ENCODE data around the gene ERP44. TPM values are rescaled to one million over a fixed set of nuclear protein-coding genes. Genes with fewer than 3 reads are reported as not detected.

The ERP44 gene
- total RNA-seq, 5 donors from 2014 or later (not counting 1 experiment from before 2014, with no cell fraction given): 11.3 to 15.1 (median 12.5) TPM

DNA sequence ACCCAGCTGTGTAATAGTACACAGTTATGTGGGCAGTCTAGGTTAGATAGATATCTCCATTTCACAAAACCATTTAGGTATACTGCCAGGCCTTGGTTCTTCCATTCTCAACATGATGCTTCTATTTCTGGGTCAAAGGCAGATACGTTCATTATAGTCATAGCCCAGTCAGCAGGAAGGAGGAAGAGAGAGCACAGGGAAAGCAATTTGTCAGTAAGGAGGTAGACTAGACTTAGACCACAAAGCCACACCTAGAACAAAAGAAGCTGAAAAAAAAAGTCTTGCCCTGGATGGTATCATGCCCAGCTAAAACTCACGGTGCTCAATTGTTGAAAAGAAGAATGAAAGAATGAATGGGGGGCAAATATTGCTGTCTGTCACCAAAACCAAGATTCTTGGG lies 7.8 kb upstream of the ERP44 start:
- no peaks in the 10 kb centered on the region for H3K9me3 ChIP-seq
- H3K36me3 ChIP-seq (ENCODE audit: control insufficient read depth in 2 of 2, extremely low read depth in 1 of 2, insufficient read depth in 1 of 2, low read length in 1 of 2): peaks cover 0 to 35% of the 10 kb centered on the region in 2 donors
- H3K4me3 Mint-ChIP-seq: no peak overlapping the region
- peaks cover 12% of the 10 kb centered on the region for H3K36me3 Mint-ChIP-seq
- H3K27me3 Mint-ChIP-seq: no peaks in the 10 kb centered on the region
- WGBS (ENCODE audit: insufficient coverage): no CpG with 5 or more reads among the region's 2 CpGs
- CTCF ChIA-PET: no interaction called here
- H3K27ac Mint-ChIP-seq: no peak overlapping the region
- no peak for DNase-seq
- POLR2A ChIA-PET: no interaction called here
- no peaks in the 10 kb centered on the region for H3K27me3 ChIP-seq (replicated peaks in 1 of 2; ENCODE audit: control insufficient read depth in 2 of 2, extremely low read depth in 1 of 2, insufficient read depth in 2 of 2, low read length in 1 of 2)
- H3K27ac ChIP-seq (ENCODE audit: low read length): no peak overlapping the region
- H3K4me1 Mint-ChIP-seq: peaks cover 0 to 3% (median 3%) of the 10 kb centered on the region in 3 donors
- no peaks in the 10 kb centered on the region for H3K4me1 ChIP-seq (ENCODE audit: control insufficient read depth in 1 of 2, extremely low read depth in 1 of 2, insufficient read depth in 2 of 2, low read length in 2 of 2)
- no peak for ATAC-seq (replicated peaks in 1 of 4)
- H3K4me3 ChIP-seq (ENCODE audit: control insufficient read depth in 1 of 2, extremely low read depth in 1 of 2, low read length in 1 of 2): no peak overlapping the region
- no peaks in the 10 kb centered on the region for H3K9me3 Mint-ChIP-seq

DNA sequence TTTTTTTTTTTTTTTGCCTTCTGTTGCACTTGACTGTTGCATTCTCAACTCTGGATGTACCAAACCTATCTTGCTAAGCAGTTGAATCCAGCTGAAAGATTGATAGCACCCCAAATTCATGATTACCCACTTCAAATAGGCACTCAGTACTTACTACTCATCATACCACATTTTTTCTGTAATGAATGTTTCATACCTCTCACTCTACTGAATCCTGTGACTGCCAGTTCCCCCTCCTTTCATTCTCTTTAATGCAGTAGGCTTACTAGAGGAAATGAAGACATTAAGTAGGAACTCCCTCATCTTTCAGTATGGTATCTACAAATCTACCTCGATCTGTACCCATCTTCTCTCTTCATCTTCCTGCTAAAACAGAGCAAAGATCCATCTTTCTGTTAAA lies 7.1 kb upstream of the ERP44 start:
- ChIA-PET CTCF (interaction anchor here (0.6 to 0.7 kb wide), 3 partner anchors 488 to 1312 kb away, joined by 3 to 12 read pairs (median 7); no protein-coding TSS in a partner anchor), POLR2A (interaction anchor here in 1 of 2 donors (0.7 kb wide), 1 partner anchor 11 kb away, joined by 7 read pairs; no protein-coding TSS in a partner anchor)
- no peaks in the 10 kb centered on the region for H3K27me3 Mint-ChIP-seq
- H3K4me3 Mint-ChIP-seq: no peak overlapping the region
- H3K27ac ChIP-seq (ENCODE audit: low read length): no peak overlapping the region
- no peak overlapping the region for H3K27ac Mint-ChIP-seq
- H3K4me1 ChIP-seq (ENCODE audit: control insufficient read depth in 1 of 2, extremely low read depth in 1 of 2, insufficient read depth in 2 of 2, low read length in 2 of 2): no peaks in the 10 kb centered on the region
- H3K9me3 Mint-ChIP-seq: no peaks in the 10 kb centered on the region
- H3K27me3 ChIP-seq (replicated peaks in 1 of 2; ENCODE audit: control insufficient read depth in 2 of 2, extremely low read depth in 1 of 2, insufficient read depth in 2 of 2, low read length in 1 of 2): no peaks in the 10 kb centered on the region
- H3K36me3 Mint-ChIP-seq: peaks cover 12% of the 10 kb centered on the region
- ATAC-seq (replicated peaks in 1 of 4): no peak
- DNase-seq: no peak
- 44% methylated on average over 1 of the region's 1 CpG for WGBS (ENCODE audit: insufficient coverage)
- H3K4me3 ChIP-seq (ENCODE audit: control insufficient read depth in 1 of 2, extremely low read depth in 1 of 2, low read length in 1 of 2): no peak overlapping the region
- H3K9me3 ChIP-seq: no peaks in the 10 kb centered on the region
- peaks cover 0 to 35% of the 10 kb centered on the region in 2 donors for H3K36me3 ChIP-seq (ENCODE audit: control insufficient read depth in 2 of 2, extremely low read depth in 1 of 2, insufficient read depth in 1 of 2, low read length in 1 of 2)
- peaks cover 0 to 3% (median 0%) of the 10 kb centered on the region in 3 donors for H3K4me1 Mint-ChIP-seq

DNA sequence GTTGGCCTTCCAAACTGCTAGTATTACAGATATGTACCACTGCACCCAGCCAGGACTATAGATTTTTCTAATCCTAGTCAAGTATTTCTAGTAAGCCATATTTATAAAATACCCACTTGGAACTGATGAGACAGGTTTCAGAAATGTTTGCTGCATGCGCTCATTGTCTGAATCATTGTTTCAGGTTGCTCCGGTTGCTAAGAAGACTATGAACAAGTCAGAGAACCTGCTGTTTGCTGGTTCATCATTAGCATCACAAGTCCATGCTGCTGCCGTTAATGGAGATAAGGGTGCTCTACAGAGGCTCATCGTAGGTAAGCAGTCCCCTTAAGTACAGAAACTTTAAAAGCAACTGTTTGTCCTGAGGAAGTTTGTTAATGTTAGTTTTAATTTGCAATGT lies 5.5 kb upstream of the ERP44 start:
- peaks cover 0 to 35% of the 10 kb centered on the region in 2 donors for H3K36me3 ChIP-seq (ENCODE audit: control insufficient read depth in 2 of 2, extremely low read depth in 1 of 2, insufficient read depth in 1 of 2, low read length in 1 of 2)
- no peak overlapping the region for H3K27ac Mint-ChIP-seq
- CTCF ChIA-PET: no interaction called here

DNA sequence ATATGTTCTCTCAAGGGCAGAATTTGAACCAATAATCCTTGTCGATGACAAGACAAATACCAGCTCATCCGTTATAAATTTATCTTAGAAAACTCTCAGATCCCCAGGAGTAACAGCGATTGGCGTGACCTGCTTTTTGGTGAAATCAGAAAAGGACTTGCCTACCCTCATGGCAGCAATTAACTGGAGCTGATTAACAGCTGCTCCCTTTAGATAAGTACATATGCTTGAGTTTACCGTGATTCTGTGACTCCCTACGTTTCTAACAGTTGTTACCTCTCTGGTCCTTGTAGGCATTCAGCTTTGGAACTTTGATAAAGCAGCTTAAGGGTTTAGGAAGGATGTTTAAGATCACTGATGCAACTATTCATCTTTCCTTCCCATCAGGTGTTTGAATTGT lies 2.8 kb upstream of the ERP44 start:
- Histone ChIP-seq H3K9me3 (no peaks in the 10 kb centered on the region), H3K27ac (ENCODE audit: low read length) (no peak overlapping the region), H3K36me3 (ENCODE audit: control insufficient read depth in 2 of 2, extremely low read depth in 1 of 2, insufficient read depth in 1 of 2, low read length in 1 of 2) (peaks cover 0 to 24% of the 10 kb centered on the region in 2 donors), H3K27me3 (replicated peaks in 1 of 2; ENCODE audit: control insufficient read depth in 2 of 2, extremely low read depth in 1 of 2, insufficient read depth in 2 of 2, low read length in 1 of 2) (no peaks in the 10 kb centered on the region), H3K4me1 (ENCODE audit: control insufficient read depth in 1 of 2, extremely low read depth in 1 of 2, insufficient read depth in 2 of 2, low read length in 2 of 2) (peaks cover 16 to 17% of the 10 kb centered on the region in 2 experiments), H3K4me3 (ENCODE audit: control insufficient read depth in 1 of 2, extremely low read depth in 1 of 2, low read length in 1 of 2) (no peak overlapping the region)
- peaks cover 12% of the 10 kb centered on the region for H3K36me3 Mint-ChIP-seq
- ChIA-PET POLR2A (interaction anchor here (0.6 kb wide), 3 partner anchors 37 to 816 kb away, joined by 3 to 6 read pairs (median 3); no protein-coding TSS in a partner anchor), CTCF (interaction anchor here in 1 of 2 donors (1.2 kb wide), 1 partner anchor 119 kb away, joined by 5 read pairs; no protein-coding TSS in a partner anchor)
- no peak for DNase-seq
- H3K4me3 Mint-ChIP-seq: no peak overlapping the region
- no peak for ATAC-seq (replicated peaks in 1 of 4)
- H3K9me3 Mint-ChIP-seq: no peaks in the 10 kb centered on the region
- WGBS (ENCODE audit: insufficient coverage): 100% methylated on average over 2 of the region's 6 CpGs
- no peaks in the 10 kb centered on the region for H3K27me3 Mint-ChIP-seq
- peaks cover 21 to 28% (median 27%) of the 10 kb centered on the region in 3 donors for H3K4me1 Mint-ChIP-seq
- H3K27ac Mint-ChIP-seq: no peak overlapping the region

More for the DNA sequence above, 5.5 kb upstream of the ERP44 start:
- POLR2A ChIA-PET: no interaction called here
- WGBS (ENCODE audit: insufficient coverage): 93% methylated on average over 3 of the region's 4 CpGs
- Mint-ChIP-seq H3K4me1 (peaks cover 9 to 12% (median 10%) of the 10 kb centered on the region in 3 donors), H3K27me3 (no peaks in the 10 kb centered on the region), H3K36me3 (peaks cover 12% of the 10 kb centered on the region), H3K4me3 (no peak overlapping the region), H3K9me3 (no peaks in the 10 kb centered on the region)
- ATAC-seq (replicated peaks in 1 of 4) (no peak), DNase-seq (no peak)
- Histone ChIP-seq H3K4me3 (ENCODE audit: control insufficient read depth in 1 of 2, extremely low read depth in 1 of 2, low read length in 1 of 2) (no peak overlapping the region), H3K27me3 (replicated peaks in 1 of 2; ENCODE audit: control insufficient read depth in 2 of 2, extremely low read depth in 1 of 2, insufficient read depth in 2 of 2, low read length in 1 of 2) (no peaks in the 10 kb centered on the region), H3K9me3 (no peaks in the 10 kb centered on the region), H3K4me1 (ENCODE audit: control insufficient read depth in 1 of 2, extremely low read depth in 1 of 2, insufficient read depth in 2 of 2, low read length in 2 of 2) (peaks cover 6 to 8% of the 10 kb centered on the region in 2 experiments), H3K27ac (ENCODE audit: low read length) (no peak overlapping the region)

DNA sequence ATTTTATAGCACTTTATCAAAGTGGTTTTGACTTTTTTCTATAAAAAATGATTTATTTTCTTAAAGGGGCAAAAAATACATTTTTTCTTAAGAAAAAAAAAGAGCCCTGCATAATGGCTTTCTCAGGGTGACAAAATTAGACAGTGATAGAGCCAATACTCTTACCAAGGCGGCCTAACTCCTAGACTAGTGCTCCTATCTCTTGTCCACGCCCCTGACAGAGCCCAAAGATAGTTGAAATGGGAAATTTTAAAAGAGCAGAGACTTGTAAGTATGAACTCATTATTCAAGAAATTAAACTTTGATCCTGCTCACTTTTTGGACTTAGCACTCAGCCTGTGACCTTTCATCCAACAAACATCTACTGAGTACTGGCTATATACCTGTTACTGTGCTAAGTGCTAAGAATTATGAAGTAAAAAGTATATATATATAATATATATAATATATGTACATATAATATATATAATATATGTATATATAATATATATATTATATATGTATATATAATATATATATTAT lies 1.4 kb upstream of the ERP44 start:
- peaks cover 34 to 41% (median 39%) of the 10 kb centered on the region in 3 donors for H3K4me1 Mint-ChIP-seq
- peak overlapping the region; percentile 86 to 97 for H3K27ac Mint-ChIP-seq
- CTCF ChIA-PET: no interaction called here
- peak overlapping the region; percentile 97 to 99 (median 99) for H3K4me3 Mint-ChIP-seq
- Histone ChIP-seq H3K36me3 (ENCODE audit: control insufficient read depth in 2 of 2, extremely low read depth in 1 of 2, insufficient read depth in 1 of 2, low read length in 1 of 2) (peaks cover 0 to 10% of the 10 kb centered on the region in 2 donors), H3K4me3 (ENCODE audit: control insufficient read depth in 1 of 2, extremely low read depth in 1 of 2, low read length in 1 of 2) (peak overlapping the region in 1 of 2 donors; percentile 76), H3K27me3 (replicated peaks in 1 of 2; ENCODE audit: control insufficient read depth in 2 of 2, extremely low read depth in 1 of 2, insufficient read depth in 2 of 2, low read length in 1 of 2) (no peaks in the 10 kb centered on the region), H3K4me1 (ENCODE audit: control insufficient read depth in 1 of 2, extremely low read depth in 1 of 2, insufficient read depth in 2 of 2, low read length in 2 of 2) (peaks cover 16 to 19% of the 10 kb centered on the region in 2 experiments), H3K27ac (ENCODE audit: low read length) (peak overlapping the region; percentile 77), H3K9me3 (no peaks in the 10 kb centered on the region)
- ATAC-seq (replicated peaks in 1 of 4) (no peak), DNase-seq (no peak)
- no CpG with 5 or more reads among the region's 2 CpGs for WGBS (ENCODE audit: insufficient coverage)
- H3K9me3 Mint-ChIP-seq: no peaks in the 10 kb centered on the region
- H3K27me3 Mint-ChIP-seq: no peaks in the 10 kb centered on the region
- peaks cover 12% of the 10 kb centered on the region for H3K36me3 Mint-ChIP-seq
- POLR2A ChIA-PET: no interaction called here

DNA sequence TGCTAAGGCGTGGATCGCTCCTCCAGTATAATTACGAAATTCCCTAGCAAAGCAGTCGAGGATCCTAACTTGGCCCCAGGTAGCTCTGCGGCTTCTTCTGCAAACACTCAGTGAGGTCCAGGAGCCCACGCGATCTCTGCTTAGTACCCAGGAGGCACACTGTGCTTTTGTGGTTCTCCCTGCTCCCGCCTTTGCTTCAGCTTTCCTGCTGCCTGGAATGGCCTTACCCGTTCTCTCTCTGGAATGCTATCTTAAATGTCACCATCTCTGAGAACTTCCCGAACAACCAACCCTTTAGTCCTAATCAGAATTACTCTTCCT lies 882 bp upstream of the ERP44 start:
- Histone ChIP-seq H3K36me3 (ENCODE audit: control insufficient read depth in 2 of 2, extremely low read depth in 1 of 2, insufficient read depth in 1 of 2, low read length in 1 of 2) (peaks cover 0 to 7% of the 10 kb centered on the region in 2 donors), H3K9me3 (no peaks in the 10 kb centered on the region), H3K4me1 (ENCODE audit: control insufficient read depth in 1 of 2, extremely low read depth in 1 of 2, insufficient read depth in 2 of 2, low read length in 2 of 2) (peaks cover 16 to 19% of the 10 kb centered on the region in 2 experiments), H3K27ac (ENCODE audit: low read length) (peak overlapping the region; percentile 77), H3K27me3 (replicated peaks in 1 of 2; ENCODE audit: control insufficient read depth in 2 of 2, extremely low read depth in 1 of 2, insufficient read depth in 2 of 2, low read length in 1 of 2) (no peaks in the 10 kb centered on the region), H3K4me3 (ENCODE audit: control insufficient read depth in 1 of 2, extremely low read depth in 1 of 2, low read length in 1 of 2) (peak overlapping the region; percentile 76 to 99)
- no peak for ATAC-seq (replicated peaks in 1 of 4)
- peak overlapping the region; percentile 97 to 99 (median 99) for H3K4me3 Mint-ChIP-seq
- ChIA-PET CTCF (interaction anchor here (0.5 to 0.6 kb wide), 2 partner anchors 121 to 275 kb away, joined by 3 to 4 read pairs; no protein-coding TSS in a partner anchor), POLR2A (no interaction called here)
- peaks cover 9% of the 10 kb centered on the region for H3K36me3 Mint-ChIP-seq
- peak overlapping the region; percentile 86 to 97 for H3K27ac Mint-ChIP-seq
- no peaks in the 10 kb centered on the region for H3K27me3 Mint-ChIP-seq
- H3K9me3 Mint-ChIP-seq: no peaks in the 10 kb centered on the region
- WGBS (ENCODE audit: insufficient coverage): 19% methylated on average over 9 of the region's 10 CpGs
- DNase-seq: peak in 3 of 35 experiments; percentile 1 to 3 (median 2)
- peaks cover 38 to 46% (median 43%) of the 10 kb centered on the region in 3 donors for H3K4me1 Mint-ChIP-seq

Data from T-cell (primary cell).